CD14-positive monocyte (primary cell): ENCODE data around the gene PRR22. TPM values are rescaled to one million over a fixed set of nuclear protein-coding genes. Genes with fewer than 3 reads are reported as not detected.

Experiments used
- DNase-seq, 3 donors: peaks; one replicate each; pipeline ENCODE4 v3.0.0-alpha.2; 2011 to 2022
- H2AFZ ChIP-seq: 2 replicates; pipeline ENCODE4 v1.6.0; 2012; ENCODE audit warnings: mild to moderate bottlenecking, low read depth, low read length, inconsistent platforms; ENCODE audit not compliant: insufficient read depth, poor library complexity, severe bottlenecking
- H3K27ac ChIP-seq, 2 donors: 1 replicate in 1 of 2; 2 replicates in 1 of 2; pipeline ENCODE4 v1.5.1; 2012 to 2013; ENCODE audit warnings: low read length in 2 of 2, control low read depth in 1 of 2, inconsistent platforms in 1 of 2, low read depth in 1 of 2, mild to moderate bottlenecking in 1 of 2
- H3K27me3 ChIP-seq, 2 donors: one replicate each; pipeline versions ENCODE4 v1.6.0 to v1.6.1; 2011 to 2013; ENCODE audit warnings: low read length in 2 of 2; ENCODE audit not compliant: control insufficient read depth in 2 of 2, insufficient read depth in 2 of 2
- H3K36me3 ChIP-seq, 2 donors: replicated peaks in 1 of 2; 1 replicate in 1 of 2; 2 replicates in 1 of 2; pipeline versions ENCODE4 v1.5.1 to v1.6.1; 2012 to 2013; ENCODE audit warnings: low read length in 2 of 2, control low read depth in 1 of 2, inconsistent platforms in 1 of 2, mild to moderate bottlenecking in 1 of 2; ENCODE audit not compliant: insufficient read depth in 2 of 2, control insufficient read depth in 1 of 2
- H3K4me1 ChIP-seq, 2 donors: 1 replicate in 1 of 2; 2 replicates in 1 of 2; pipeline versions ENCODE4 v1.5.1 to v1.6.1; 2012 to 2013; ENCODE audit warnings: low read length in 2 of 2, control low read depth in 1 of 2, inconsistent platforms in 1 of 2, mild to moderate bottlenecking in 1 of 2, moderate library complexity in 1 of 2; ENCODE audit not compliant: insufficient read depth in 2 of 2, control insufficient read depth in 1 of 2
- H3K4me2 ChIP-seq: replicated peaks from 2 replicates; pipeline ENCODE3; 2012; ENCODE audit warnings: low read length, moderate library complexity, mild to moderate bottlenecking; ENCODE audit not compliant: poor library complexity, severe bottlenecking; ENCODE audit errors: extremely low read depth
- H3K4me3 ChIP-seq, 3 experiments: fragments of 200-600 bp in 1 of 3; sonication (generic) in 1 of 3; replicated peaks in 1 of 3; 1 replicate in 2 of 3; 2 replicates in 1 of 3; pipeline ENCODE4 v1.5.1; 2011 to 2013; ENCODE audit warnings: low read length in 3 of 3, mild to moderate bottlenecking in 3 of 3, control low read depth in 2 of 3, low read depth in 2 of 3, inconsistent platforms in 1 of 3, moderate library complexity in 1 of 3
- H3K79me2 ChIP-seq: 2 replicates; pipeline ENCODE4 v1.6.0; 2012; ENCODE audit warnings: mild to moderate bottlenecking, control low read depth, inconsistent platforms, low read length, moderate library complexity; ENCODE audit not compliant: insufficient read depth
- H3K9ac ChIP-seq: 2 replicates; pipeline ENCODE4 v1.6.0; 2017; ENCODE audit warnings: low read length, mild to moderate bottlenecking; ENCODE audit not compliant: insufficient read depth, poor library complexity, severe bottlenecking
- H3K9me3 ChIP-seq, 2 donors: replicated peaks in 1 of 2; 1 replicate in 1 of 2; 2 replicates in 1 of 2; pipeline versions ENCODE4 v1.5.1 to v1.6.1; 2012 to 2013; ENCODE audit warnings: low read length in 2 of 2, control low read depth in 1 of 2; ENCODE audit not compliant: control insufficient read depth in 1 of 2, insufficient read depth in 1 of 2
- H4K20me1 ChIP-seq: 2 replicates; pipeline ENCODE4 v1.6.0; 2012; ENCODE audit warnings: mild to moderate bottlenecking, low read length, control low read depth, moderate library complexity; ENCODE audit not compliant: insufficient read depth
- H3K27ac Mint-ChIP-seq, 7 donors: one replicate each; pipeline ENCODE4 v1.8.0; 2020; ENCODE audit warnings: mild to moderate bottlenecking in 7 of 7, mixed read lengths in 7 of 7, moderate library complexity in 6 of 7, inconsistent platforms in 2 of 7
- H3K27me3 Mint-ChIP-seq, 3 donors: one replicate each; pipeline ENCODE4 v1.8.0; 2021 to 2022; ENCODE audit warnings: low read depth in 3 of 3, mild to moderate bottlenecking in 3 of 3, mixed read lengths in 3 of 3, moderate library complexity in 3 of 3, inconsistent platforms in 1 of 3
- H3K36me3 Mint-ChIP-seq, 2 donors: one replicate each; pipeline ENCODE4 v1.8.0; 2020; ENCODE audit warnings: mixed read lengths in 2 of 2, inconsistent platforms in 1 of 2, mild to moderate bottlenecking in 1 of 2
- H3K4me1 Mint-ChIP-seq: one replicate; pipeline ENCODE4 v1.8.0; 2020; ENCODE audit warnings: mild to moderate bottlenecking, mixed read lengths
- H3K4me3 Mint-ChIP-seq, 2 donors: one replicate each; pipeline ENCODE4 v1.8.0; 2020; ENCODE audit warnings: mild to moderate bottlenecking in 2 of 2, mixed read lengths in 2 of 2, moderate library complexity in 1 of 2
- H3K9me3 Mint-ChIP-seq, 7 donors: one replicate each; pipeline ENCODE4 v1.8.0; 2020 to 2022; ENCODE audit warnings: mixed read lengths in 7 of 7, mild to moderate bottlenecking in 6 of 7, moderate library complexity in 6 of 7, inconsistent platforms in 2 of 7
- WGBS: methylation state at CpG from one replicate; pipeline ENCODE4 v1.1.5; 2013; ENCODE audit warnings: missing lambda C conversion rate; ENCODE audit not compliant: insufficient coverage; 5-methylcytosine and 5-hydroxymethylcytosine counted together
- intact Hi-C, 2 donors: fragments of 100-400 bp; cut with micrococcal nuclease; formaldehyde crosslinking; loops; one replicate each; pipeline versions ENCODE4 v1.15.0 to v1.15.1; 2023
- polyA plus RNA-seq, 3 donors: library from polyadenylated mRNA; depleted of rRNA in 1 of 3; unstranded in 2 of 3; stranded (reverse) in 1 of 3; fragments of 300-500 nt in 2 of 3; fragments of >200 nt in 1 of 3; fragmentation: Illumina TruSeq in 2 of 3; gene quantifications; 1 replicate in 2 of 3; 2 replicates in 1 of 3; pipeline ENCODE4 v1.2.3, GENCODE V29; 2012 to 2021
- TF ChIP-seq, protein P1 (sequence below): fragments of 200-600 bp; IDR thresholded peaks from one replicate; pipeline ENCODE4 v1.8.0; 2022; ENCODE audit warnings: antibody characterized with exemption, mild to moderate bottlenecking

Gene PRR22
- polyA plus RNA-seq, 3 donors: 0.15 to 1.6 TPM; not detected in 1

DNA sequence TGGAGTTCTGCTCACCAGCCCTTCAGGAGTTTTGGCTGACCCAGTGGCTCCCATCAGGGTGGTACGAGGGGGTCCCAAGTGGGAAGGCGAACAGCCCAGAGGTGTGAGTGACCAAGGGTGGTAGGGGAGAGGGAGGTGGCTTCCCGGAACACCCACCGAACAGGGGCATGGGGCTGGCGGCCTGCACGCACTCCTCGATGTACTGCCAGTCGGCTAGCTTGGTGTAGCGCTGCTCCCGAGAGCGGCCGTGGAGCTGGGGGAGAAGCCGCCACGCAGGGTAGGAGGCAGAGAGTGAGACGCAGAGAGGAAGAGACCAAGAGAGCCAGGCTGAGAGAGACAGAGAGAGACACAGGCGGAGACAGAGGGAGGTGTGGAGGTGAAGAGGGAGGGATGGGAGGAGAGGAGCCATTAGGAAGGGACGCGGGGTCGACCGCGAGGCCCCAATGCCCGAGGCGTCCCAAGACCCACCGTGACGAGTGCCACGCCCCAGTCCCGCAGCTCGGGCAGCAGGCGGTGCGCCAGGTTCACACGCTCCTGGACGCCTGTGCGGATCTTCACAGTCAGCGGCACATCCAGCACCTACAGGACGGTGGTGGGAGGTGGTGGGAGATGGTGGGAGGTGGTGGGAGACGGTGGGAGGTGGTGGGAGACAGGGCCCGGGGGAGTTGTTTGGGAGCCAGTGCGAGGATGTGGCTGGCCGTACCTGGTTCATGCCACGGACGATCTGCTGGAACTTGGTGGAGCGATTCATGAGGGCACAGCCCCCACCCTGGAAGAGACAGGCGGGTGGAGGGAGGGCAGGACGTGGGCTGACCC lies 2.3 kb upstream of the PRR22 start:
- Histone ChIP-seq H3K27me3 (no peaks in the 10 kb centered on the region), H3K27ac (no peak overlapping the region), H3K36me3 (peaks cover 58 to 63% of the 10 kb centered on the region in 2 donors), H3K9me3 (peaks cover 0 to 4% of the 10 kb centered on the region in 2 donors), H4K20me1 (peaks cover 22% of the 10 kb centered on the region), H3K4me1 (peaks cover 6 to 13% of the 10 kb centered on the region in 2 donors), H3K4me3 (no peak overlapping the region), H2AFZ (no peak overlapping the region), H3K79me2 (peaks cover 8% of the 10 kb centered on the region), H3K4me2 (no peak overlapping the region), H3K9ac (no peak overlapping the region)
- TF ChIP-seq, protein P1, sequence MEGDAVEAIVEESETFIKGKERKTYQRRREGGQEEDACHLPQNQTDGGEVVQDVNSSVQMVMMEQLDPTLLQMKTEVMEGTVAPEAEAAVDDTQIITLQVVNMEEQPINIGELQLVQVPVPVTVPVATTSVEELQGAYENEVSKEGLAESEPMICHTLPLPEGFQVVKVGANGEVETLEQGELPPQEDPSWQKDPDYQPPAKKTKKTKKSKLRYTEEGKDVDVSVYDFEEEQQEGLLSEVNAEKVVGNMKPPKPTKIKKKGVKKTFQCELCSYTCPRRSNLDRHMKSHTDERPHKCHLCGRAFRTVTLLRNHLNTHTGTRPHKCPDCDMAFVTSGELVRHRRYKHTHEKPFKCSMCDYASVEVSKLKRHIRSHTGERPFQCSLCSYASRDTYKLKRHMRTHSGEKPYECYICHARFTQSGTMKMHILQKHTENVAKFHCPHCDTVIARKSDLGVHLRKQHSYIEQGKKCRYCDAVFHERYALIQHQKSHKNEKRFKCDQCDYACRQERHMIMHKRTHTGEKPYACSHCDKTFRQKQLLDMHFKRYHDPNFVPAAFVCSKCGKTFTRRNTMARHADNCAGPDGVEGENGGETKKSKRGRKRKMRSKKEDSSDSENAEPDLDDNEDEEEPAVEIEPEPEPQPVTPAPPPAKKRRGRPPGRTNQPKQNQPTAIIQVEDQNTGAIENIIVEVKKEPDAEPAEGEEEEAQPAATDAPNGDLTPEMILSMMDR: no peak
- peaks cover 6% of the 10 kb centered on the region for H3K4me1 Mint-ChIP-seq
- peaks cover 0 to 3% (median 1%) of the 10 kb centered on the region in 3 donors for H3K27me3 Mint-ChIP-seq
- peaks cover 40 to 60% of the 10 kb centered on the region in 2 donors for H3K36me3 Mint-ChIP-seq
- peaks cover 0 to 5% (median 0%) of the 10 kb centered on the region in 7 donors for H3K9me3 Mint-ChIP-seq
- DNase-seq: no peak
- H3K4me3 Mint-ChIP-seq: no peak overlapping the region
- intact Hi-C loops: no loop called here
- H3K27ac Mint-ChIP-seq: peak overlapping the region in 3 of 7 donors; percentile 30 to 46 (median 36)
- 97% methylated on average over 41 of the region's 44 CpGs for WGBS

DNA sequence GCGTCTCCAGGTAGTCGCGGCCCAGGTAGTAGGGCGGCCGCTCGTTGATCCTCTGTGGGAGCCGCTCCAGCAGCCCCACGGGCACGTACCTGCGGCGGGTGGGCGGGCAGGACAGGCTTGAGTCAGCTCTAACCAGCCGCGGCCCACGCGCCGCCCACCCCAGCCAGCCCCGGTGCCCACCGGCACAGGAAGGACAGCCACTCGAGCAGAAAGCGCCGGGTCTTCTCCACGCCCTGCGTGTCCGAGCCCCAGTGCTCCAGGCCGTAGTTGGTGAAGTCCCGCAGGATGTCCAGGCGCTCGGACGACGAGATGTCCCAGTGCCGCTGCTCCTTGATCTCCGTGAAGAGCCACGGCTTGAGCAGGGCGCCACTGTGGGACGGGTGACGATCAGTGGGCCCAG lies 877 bp upstream of the PRR22 start:
- peaks cover 8% of the 10 kb centered on the region for H3K79me2 ChIP-seq
- H3K27ac Mint-ChIP-seq: no peak overlapping the region
- no peaks in the 10 kb centered on the region for H3K9me3 ChIP-seq
- no peaks in the 10 kb centered on the region for H3K27me3 ChIP-seq
- peaks cover 58 to 63% of the 10 kb centered on the region in 2 donors for H3K36me3 ChIP-seq
- H3K4me3 ChIP-seq: no peak overlapping the region
- no peak overlapping the region for H3K27ac ChIP-seq
- peaks cover 0 to 5% (median 0%) of the 10 kb centered on the region in 7 donors for H3K9me3 Mint-ChIP-seq
- H3K36me3 Mint-ChIP-seq: peaks cover 40 to 60% of the 10 kb centered on the region in 2 donors
- peaks cover 0 to 3% (median 2%) of the 10 kb centered on the region in 3 donors for H3K27me3 Mint-ChIP-seq
- 95% methylated on average over 37 of the region's 37 CpGs for WGBS
- no peak overlapping the region for H3K9ac ChIP-seq
- no peak for DNase-seq
- H3K4me1 Mint-ChIP-seq: peaks cover 4% of the 10 kb centered on the region
- peaks cover 22% of the 10 kb centered on the region for H4K20me1 ChIP-seq
- no peak overlapping the region for H2AFZ ChIP-seq
- no peak overlapping the region for H3K4me3 Mint-ChIP-seq
- peaks cover 5 to 7% of the 10 kb centered on the region in 2 donors for H3K4me1 ChIP-seq
- no peak overlapping the region for H3K4me2 ChIP-seq
- TF ChIP-seq, protein P1: no peak
- intact Hi-C loops: no loop called here
